Activated T-helper 1 cell treated with Interleukin-2 at 50 U/mL for 16 hours (primary cell): ENCODE data around the gene ANO7.

Source experiments
- DNase-seq: peaks from one replicate; pipeline ENCODE4 v3.0.0-alpha.2; 2020; ENCODE audit warnings: low read depth

Gene ANO7

GRCh38 chr2:241273210-241274020, 84.9 kb downstream of the ANO7 start:
- DNase-seq: no peak

- no peak for DNase-seq
These were observed 85.7 kb downstream of the ANO7 start for GRCh38 chr2:241274127-241274526.
